NOMO-1 treated with dmso at 0.1 percent for 144 hours (cell line): ENCODE measurements around the gene VPS37B.

Experiments
- DNase-seq: peaks from one replicate; lab custom pipeline; 2025; ENCODE audit not compliant: unreplicated experiment; lab: John Stamatoyannopoulos, UW

The VPS37B gene

DNA sequence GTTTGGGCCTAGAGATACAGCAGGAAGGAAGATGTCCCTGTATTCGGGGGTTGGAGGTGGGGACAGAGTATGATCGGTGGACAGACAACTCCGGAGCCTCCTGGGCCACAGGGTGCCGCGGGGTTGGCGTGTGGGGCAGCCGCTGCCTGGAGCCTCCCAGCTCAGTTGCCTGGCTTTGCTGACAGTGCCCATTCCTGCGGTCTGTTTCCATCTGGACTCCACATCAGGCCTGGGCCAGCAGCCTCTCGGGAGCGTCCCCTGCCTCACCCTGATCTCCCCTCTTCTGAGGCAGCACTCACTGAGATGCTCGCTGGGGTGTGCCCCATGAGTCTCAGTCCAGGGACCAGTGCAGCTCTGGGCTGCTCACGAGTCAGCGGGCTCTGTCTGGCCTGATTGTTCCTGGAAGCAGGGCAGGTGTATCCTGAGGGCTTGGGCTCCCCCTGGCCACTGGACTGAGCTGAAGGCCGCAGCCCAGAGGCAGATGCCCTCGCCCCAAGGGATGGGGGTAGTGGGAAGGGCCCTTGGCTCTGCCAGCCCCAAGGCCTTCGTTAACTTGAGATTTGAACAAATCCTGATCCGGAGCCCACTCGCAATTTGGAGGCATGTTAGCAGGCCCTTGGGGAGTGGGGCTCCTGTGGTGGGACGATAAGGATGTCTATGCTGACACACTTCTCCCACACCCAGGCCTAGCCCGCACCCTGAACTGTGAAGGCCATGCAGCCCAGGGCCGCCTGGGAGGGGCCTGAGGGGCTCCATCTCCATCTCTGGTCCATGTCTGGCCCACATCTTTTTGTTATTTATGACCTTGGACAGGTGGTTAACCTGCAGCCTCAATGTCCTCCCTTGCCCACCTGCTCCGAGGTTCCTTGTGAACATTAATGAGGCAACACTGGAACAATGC lies 53.2 kb downstream of the VPS37B start:
- DNase-seq: no peak

GRCh38 chr12:122841544-122842321 lies 54.2 kb downstream of the VPS37B start:
- DNase-seq: no peak

DNA sequence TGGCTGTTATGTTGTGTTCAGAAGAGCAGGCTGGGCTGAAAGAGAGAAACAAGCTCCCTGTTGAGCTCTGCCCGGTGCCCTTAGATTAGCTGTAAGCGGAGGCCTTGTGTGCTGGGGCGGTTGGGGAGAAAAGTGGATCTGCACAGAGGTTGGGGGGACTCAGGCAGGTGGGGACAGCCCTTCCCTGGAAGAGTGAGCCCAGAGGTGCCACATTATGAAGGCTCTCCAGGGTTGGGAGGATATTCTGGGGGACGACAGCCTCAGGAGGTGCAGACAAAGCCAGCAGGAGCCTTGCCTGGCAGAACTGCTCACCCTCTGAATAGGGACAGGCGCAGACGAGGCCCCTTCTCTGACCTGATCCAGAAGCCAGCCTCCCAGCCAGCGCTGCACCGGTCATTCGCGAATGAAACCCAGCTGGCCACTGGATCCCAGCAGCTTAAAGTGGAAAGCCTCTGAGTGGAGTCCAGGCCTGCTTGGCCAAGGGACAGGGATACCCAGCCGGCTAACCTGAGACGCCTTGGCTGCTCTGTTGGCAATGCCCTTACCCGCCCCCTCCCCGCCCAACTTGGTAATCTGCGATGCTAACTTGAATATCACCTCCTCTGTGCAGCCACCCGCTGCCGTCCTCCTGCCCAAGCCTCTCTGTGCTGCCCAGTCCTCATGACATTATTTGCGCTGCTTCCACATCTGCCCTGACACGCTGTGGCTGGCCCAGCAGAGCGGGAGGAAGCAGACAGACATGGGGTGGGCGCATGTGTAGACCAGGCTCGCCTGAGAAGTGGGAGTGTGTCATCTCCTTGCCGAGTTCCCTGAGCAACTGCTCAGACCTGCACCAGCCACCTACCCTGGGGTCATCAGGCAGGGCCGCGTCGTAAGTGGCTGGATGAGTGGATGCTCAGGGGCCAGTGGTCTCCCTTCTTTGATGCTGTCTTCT lies 55.1 kb downstream of the VPS37B start:
- DNase-seq: no peak

DNA sequence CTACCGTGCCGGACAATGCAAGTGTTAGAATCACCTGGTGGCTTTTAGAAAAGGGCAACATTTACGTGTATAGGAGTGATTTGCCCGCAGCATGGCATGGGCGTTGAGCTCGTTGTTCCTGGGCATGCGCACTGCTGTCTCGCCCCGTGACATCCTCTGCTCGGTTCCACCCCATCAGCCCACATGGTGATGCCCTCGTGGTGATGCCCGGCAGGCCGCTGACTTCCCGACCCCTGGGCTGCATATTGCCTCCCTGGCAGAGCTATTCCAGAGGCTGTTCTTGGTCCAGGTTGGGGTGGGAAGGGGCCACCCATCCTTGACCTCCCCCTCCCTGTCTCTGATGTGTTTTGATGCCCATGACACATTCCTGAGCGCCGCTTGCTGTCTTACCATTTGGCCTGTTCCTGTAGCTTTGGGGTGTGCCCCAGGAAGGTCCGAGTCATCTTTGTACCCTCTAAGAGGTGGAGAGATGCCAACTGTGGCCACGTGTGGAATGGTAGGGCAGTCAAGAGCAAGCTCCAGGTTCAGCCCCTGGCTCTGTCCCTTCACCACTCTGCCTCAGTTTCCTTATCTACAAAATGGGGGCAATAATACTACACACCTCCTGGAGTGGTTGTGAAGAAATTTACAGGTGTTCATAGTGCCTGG lies 55.9 kb downstream of the VPS37B start:
- no peak for DNase-seq

DNA sequence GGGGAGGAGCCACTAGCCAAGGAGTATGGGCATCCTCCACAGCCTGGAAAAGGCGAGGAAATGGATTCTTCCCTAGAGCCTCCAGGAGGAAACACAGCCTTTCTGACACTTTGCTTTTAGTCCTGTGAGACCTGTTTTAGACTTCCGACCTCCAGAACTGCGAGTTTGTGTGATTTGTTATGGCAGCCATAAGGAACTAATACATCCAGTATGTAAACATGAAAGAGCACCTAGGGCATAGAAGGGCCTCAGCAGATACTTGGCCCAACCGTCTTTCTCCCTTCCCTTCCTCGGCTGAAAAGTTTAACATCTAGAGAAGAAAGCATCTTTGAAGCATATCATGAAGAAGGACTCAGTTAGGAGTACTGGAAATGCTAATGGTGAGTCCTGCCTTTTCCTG lies 57.1 kb downstream of the VPS37B start:
- DNase-seq: no peak

DNA sequence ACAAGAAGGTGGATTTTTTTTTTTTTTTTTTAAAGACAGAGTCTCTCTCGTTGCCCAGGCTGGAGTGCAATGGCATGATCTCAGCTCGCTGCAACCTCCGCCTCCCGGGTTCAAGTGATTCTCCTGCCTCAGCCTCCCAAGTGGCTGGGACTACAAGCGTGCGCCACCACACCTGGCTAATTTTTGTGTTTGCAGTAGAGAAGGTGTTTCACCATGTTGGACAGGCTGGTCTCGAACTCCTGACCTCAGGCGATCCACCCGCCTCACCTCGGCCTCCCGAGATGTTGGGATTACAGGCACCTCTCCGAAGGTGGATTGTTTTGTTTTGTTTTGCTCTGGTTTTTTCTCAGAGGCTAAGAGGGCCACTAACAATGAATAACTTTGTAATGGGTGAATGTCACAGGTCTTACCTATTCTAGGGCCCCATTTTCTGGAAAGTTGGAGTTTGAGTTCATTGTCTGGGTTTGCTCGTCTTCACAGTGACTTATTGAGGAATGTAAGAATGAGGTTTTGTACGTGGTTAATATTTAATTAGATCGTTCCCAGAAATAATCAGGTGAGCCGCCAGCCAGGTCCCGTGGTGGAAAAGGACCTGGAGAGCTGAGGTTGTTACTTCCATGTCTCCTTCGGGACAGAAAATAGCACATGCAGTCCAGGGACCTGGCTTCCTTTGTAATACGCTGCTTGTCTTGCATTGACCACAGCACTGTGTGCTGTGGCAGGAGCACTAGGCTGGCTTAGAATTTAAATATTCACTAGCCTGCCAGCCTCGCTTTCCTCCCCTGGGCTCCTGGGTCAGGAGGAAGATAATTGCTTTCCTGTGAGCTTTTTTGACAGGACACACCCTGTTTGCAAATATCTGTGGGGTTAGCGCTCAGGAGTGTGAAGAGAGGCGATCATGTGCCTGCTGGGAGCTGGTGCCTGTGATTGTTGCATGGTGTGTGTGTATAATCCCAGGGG lies 58.3 kb downstream of the VPS37B start:
- DNase-seq: no peak

GRCh38 chr12:122836027-122836921 lies 59.6 kb downstream of the VPS37B start:
- no peak for DNase-seq

GRCh38 chr12:122835750-122836026 lies 60.2 kb downstream of the VPS37B start:
- no peak for DNase-seq

DNA sequence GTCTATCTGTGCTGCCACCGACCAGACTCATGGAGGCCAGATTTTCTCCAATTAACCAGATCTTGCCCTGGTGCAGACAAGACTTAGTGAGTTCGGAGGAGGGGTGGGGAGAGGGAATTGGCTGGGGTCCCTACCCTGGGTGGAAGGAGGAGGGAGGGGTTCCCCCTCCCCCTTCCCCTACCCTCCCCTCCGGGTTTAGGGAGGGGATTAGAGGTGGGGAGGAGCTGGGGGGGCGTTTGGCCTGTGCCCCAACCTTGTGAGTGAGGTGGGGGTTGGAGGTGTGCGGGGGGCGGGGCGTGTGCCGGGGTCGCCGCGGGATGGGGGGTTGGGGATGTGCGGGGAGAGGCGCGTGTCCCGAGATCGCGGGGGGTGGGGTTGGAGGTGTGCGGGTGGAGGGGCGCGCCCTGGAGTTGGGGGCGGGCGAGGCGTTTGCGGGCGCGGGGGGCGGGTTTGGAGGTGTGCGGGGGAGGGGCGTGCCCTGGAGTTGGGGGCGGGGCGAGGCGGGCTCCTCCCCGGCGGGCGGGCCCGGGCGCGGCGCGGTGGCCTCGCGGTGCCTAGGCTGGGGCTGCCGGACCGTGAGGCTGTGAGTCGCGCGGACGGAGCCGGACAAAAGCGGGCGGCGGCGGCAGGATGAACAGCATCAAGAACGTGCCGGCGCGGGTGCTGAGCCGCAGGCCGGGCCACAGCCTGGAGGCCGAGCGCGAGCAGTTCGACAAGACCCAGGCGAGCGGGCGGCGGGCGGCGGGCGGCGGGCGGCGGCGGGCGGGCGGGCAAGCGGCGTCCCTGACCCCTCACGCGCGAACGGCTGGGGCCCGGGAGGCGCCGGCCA lies 60.8 kb downstream of the VPS37B start, which contains the start of gene HIP1R:
TSS of gene HIP1R (plus strand) at position 537 of the 829 bp plus-strand sequence. CDS start at position 631, 94 bp downstream.
- no peak for DNase-seq

GRCh38 chr12:122834104-122834920 lies 61.6 kb downstream of the VPS37B start:
- no peak for DNase-seq

GRCh38 chr12:122830517-122831214 lies 65.3 kb downstream of the VPS37B start:
- no peak for DNase-seq

- DNase-seq: no peak
Observed at GRCh38 chr12:122827258-122827657, 68.7 kb downstream of the VPS37B start.

DNA sequence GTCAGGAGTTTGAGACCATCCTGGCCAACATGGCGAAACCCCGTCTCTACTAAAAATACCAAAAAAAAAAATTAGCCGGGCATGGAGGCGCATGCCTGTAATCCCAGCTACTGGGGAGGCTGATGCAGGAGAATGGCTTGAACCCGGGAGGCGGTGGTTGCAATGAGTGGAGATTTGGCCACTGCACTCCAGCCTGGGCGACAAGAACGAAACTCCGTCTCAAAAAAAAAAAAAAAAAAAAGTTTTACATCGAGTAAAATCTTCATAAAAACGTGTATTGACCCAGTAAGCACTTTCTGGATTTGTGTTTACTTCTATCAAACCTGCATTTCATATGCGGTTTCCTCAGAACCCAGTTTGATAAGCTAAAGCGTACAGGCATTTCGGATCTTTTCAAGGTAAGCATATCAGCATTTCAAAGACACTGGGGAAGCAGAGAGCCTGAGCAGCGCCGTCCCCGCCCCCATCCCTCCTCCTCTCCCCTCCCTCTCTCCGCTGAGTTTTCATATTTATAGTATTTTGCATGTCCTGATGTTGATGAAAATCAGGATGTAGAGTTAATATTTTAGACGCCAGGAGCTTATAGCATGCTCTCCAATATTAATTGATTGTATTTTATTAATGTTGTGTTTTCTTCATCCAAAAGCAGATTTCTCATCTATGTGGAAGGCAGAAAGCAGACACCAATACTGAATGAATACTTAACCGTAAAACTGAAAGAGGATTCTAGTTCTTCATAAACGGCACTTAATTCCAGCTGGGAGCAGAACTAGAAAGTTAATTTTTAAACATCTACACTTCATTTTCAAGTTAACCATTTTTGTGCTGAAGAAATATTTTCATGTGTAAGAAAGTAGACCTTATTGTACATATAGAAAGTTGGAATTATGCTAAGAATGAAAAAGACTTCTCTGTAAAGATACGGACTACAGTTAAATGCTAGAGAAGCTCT lies 69.9 kb downstream of the VPS37B start:
- no peak for DNase-seq

DNA sequence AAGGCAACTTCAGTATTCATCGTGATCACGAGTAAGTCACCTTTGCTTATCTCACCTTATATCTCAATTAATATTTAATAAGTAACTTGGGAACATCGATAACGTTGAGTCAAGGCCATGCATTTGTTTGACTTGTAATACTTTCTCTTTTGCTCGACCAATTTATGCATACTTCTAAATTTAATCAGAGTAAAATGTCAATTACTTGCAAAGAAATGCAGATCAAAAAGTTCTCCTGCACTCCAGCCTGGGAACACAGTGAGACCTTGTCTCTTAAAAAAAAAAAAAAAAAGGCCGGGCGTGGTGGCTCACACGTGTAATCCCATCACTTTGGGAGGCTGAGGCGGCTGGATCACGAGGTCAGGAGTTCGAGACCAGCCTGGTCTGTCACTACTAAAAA lies 72.5 kb downstream of the VPS37B start:
- no peak for DNase-seq

DNA sequence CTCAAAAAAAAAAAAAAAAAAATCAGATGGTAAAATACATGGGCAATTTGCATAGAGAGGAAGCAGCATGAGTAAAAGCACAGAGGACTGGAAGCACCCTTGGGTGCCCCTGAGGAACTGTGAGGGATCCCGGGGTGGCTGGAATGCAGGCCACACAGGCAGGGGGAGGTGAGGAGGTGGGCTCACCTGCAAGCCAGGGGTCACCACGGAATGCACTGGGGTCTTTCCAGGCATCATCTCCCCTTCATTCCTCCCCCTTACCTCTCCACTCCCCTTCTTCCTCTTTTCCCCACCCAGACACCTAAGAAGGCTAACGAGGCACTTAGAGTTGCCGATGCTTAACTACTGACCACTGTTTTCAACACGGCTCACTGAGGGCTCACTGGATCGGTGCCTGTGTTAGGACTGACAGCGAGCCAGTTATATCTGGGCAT lies 75.1 kb downstream of the VPS37B start:
- DNase-seq: no peak
